22Rv1 (cell line): ENCODE measurements around the gene ENTHD1.
A peak's percentile ranks its signal among the peaks of the same experiment; 100 is the strongest.

Experiments used
- H3K27ac ChIP-seq: fragments of 450-650 bp; 2 replicates; pipeline ENCODE4 v1.5.1; 2017
- CTCF ChIP-seq: fragments of 450-650 bp; IDR thresholded peaks from 2 replicates; pipeline ENCODE4 v1.5.1; 2017; ENCODE audit warnings: mild to moderate bottlenecking
- ZFX ChIP-seq: fragments of 450-650 bp; IDR thresholded peaks from 2 replicates; pipeline ENCODE4 v1.6.1; 2017; ENCODE audit warnings: antibody characterized with exemption, borderline replicate concordance

Gene ENTHD1

GRCh38 chr22:39937906-39938305 lies 44.3 kb upstream of the ENTHD1 start:
- H3K27ac ChIP-seq: no peak overlapping the region
- no peak for TF ChIP-seq CTCF
- TF ChIP-seq ZFX: no peak

- no peak overlapping the region for H3K27ac ChIP-seq
Observed at GRCh38 chr22:39936523-39937145, 43.1 kb upstream of the ENTHD1 start.

GRCh38 chr22:39935612-39936011 lies 42.1 kb upstream of the ENTHD1 start:
- TF ChIP-seq ZFX (no peak), CTCF (no peak)
- no peak overlapping the region for H3K27ac ChIP-seq

More at GRCh38 chr22:39936523-39937145, 43.1 kb upstream of the ENTHD1 start:
- TF ChIP-seq CTCF (no peak), ZFX (no peak)

- H3K27ac ChIP-seq: no peak overlapping the region
- TF ChIP-seq CTCF: no peak
- no peak for TF ChIP-seq ZFX
Observed at GRCh38 chr22:39935116-39935515, 41.6 kb upstream of the ENTHD1 start.

GRCh38 chr22:39933741-39934140 lies 40.2 kb upstream of the ENTHD1 start:
- H3K27ac ChIP-seq: no peak overlapping the region
- no peak for TF ChIP-seq CTCF
- TF ChIP-seq ZFX: no peak

GRCh38 chr22:39932918-39933649 lies 39.5 kb upstream of the ENTHD1 start:
- no peak overlapping the region for H3K27ac ChIP-seq
- TF ChIP-seq CTCF (peak; percentile 79), ZFX (no peak)

- no peak for TF ChIP-seq CTCF
- TF ChIP-seq ZFX: no peak
- H3K27ac ChIP-seq: no peak overlapping the region
Observed at GRCh38 chr22:39932166-39932565, 38.6 kb upstream of the ENTHD1 start.
